Progenitor cell of endocrine pancreas (in vitro differentiated cells): ENCODE measurements around the gene MEX3C. TPM values are rescaled to one million over a fixed set of nuclear protein-coding genes. Genes with fewer than 3 reads are reported as not detected.
A peak's percentile ranks its signal among the peaks of the same experiment; 100 is the strongest.

Source experiments
- DNase-seq: peaks from one replicate; pipeline ENCODE4 v3.0.0; 2021; ENCODE audit warnings: low spot score; ENCODE audit not compliant: unreplicated experiment
- H3K27ac Mint-ChIP-seq: 2 replicates; pipeline ENCODE4 v1.8.0; 2021; ENCODE audit warnings: mild to moderate bottlenecking, moderate library complexity, mixed read lengths
- H3K27me3 Mint-ChIP-seq: 2 replicates; pipeline ENCODE4 v1.8.0; 2021; ENCODE audit warnings: mixed read lengths
- H3K36me3 Mint-ChIP-seq: 2 replicates; pipeline ENCODE4 v1.8.0; 2022; ENCODE audit warnings: mixed read lengths; ENCODE audit not compliant: insufficient read depth
- H3K4me1 Mint-ChIP-seq: 2 replicates; pipeline ENCODE4 v1.8.0; 2021; ENCODE audit warnings: low read depth, mixed read lengths
- H3K4me3 Mint-ChIP-seq: 2 replicates; pipeline ENCODE4 v1.8.0; 2021; ENCODE audit warnings: low read depth, mild to moderate bottlenecking, moderate library complexity, mixed read lengths
- H3K9me3 Mint-ChIP-seq: 2 replicates; pipeline ENCODE4 v1.8.0; 2021; ENCODE audit warnings: low read depth, mixed read lengths
- total RNA-seq: library from RNA; stranded (reverse); gene quantifications from 2 replicates; pipeline ENCODE4 v1.2.1, GENCODE V29; 2021
- TF ChIP-seq, protein P1 (sequence below): fragments of 200-600 bp; sonication (generic); IDR thresholded peaks from one replicate; pipeline ENCODE4 v1.5.0; 2021; ENCODE audit warnings: antibody characterized with exemption, mild to moderate bottlenecking; ENCODE audit not compliant: unreplicated experiment

Gene MEX3C
- total RNA-seq, 1 donor from 2014 or later = 86.2 TPM

DNA sequence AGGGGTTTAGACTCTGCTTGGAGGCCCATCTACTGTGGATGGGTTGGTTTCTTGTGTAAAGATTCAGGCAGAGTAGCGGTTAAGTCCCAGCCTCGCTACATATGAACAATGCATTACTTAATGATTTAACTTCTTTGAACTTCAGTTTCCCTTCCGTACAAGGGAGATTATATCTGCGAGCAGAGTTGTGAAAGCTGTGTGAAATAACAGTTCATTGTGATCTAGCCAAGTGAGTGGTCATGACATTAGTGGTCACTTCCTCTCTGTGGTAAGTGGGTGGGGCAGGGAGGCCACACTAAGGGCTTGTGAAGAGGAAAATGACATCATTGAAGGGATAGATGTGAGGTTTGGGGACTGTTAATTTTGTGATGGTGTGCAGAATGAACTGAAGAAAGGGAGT, 14.1 kb upstream of the MEX3C start:
- TF ChIP-seq, protein P1, sequence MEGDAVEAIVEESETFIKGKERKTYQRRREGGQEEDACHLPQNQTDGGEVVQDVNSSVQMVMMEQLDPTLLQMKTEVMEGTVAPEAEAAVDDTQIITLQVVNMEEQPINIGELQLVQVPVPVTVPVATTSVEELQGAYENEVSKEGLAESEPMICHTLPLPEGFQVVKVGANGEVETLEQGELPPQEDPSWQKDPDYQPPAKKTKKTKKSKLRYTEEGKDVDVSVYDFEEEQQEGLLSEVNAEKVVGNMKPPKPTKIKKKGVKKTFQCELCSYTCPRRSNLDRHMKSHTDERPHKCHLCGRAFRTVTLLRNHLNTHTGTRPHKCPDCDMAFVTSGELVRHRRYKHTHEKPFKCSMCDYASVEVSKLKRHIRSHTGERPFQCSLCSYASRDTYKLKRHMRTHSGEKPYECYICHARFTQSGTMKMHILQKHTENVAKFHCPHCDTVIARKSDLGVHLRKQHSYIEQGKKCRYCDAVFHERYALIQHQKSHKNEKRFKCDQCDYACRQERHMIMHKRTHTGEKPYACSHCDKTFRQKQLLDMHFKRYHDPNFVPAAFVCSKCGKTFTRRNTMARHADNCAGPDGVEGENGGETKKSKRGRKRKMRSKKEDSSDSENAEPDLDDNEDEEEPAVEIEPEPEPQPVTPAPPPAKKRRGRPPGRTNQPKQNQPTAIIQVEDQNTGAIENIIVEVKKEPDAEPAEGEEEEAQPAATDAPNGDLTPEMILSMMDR = no peak
- no peaks in the 10 kb centered on the region for H3K9me3 Mint-ChIP-seq
- H3K27me3 Mint-ChIP-seq = peaks cover 7% of the 10 kb centered on the region
- no peak for DNase-seq
- H3K4me3 Mint-ChIP-seq = no peak overlapping the region
- no peak overlapping the region for H3K27ac Mint-ChIP-seq
- H3K36me3 Mint-ChIP-seq = no peaks in the 10 kb centered on the region
- no peaks in the 10 kb centered on the region for H3K4me1 Mint-ChIP-seq

DNA sequence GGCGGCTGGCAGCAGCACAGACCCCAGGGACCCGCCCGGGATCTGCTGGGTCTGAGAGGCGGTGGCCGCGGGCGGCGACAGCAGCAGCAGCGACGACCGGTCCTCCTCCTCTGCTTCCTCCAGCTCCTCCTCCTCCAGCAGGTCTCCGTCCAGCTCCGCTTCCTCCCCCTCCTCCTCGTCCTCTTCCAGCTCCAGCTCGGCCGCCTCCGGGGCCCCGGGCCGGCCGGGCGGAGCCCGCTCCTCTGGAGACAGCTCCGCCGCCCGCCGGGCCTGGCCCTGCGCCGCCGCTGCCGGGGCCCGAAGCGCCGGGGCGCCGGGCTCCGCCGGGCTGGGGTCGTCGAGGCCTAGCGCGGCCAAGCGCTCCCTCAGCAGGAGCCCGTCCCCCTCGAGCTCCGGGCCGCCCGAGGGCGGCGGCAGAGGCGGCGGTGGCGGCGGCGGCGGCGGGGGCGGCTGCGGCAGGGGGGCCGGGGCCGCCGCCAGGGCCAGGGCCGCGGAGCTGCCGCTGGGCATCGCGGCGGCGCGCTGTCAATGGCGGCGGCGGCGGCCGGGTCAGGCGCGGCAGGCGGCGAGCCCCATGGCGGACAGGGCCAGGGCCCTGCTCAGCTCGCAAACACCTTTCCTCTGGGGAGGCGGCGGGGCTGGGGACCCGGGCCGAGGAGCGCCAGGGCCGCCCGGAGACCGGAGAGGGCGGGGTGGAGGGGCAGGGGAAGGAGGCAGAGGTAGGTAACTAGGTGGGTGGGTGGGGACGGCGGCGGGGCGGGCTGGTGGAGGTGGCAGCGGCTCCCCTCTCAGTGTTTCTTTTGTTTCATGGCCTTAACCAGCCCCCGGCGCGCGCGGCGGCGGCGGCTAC, 445 bp downstream of the MEX3C start:
- Mint-ChIP-seq H3K36me3 (peaks cover 3% of the 10 kb centered on the region), H3K27ac (peak overlapping the region; percentile 99), H3K27me3 (no peaks in the 10 kb centered on the region), H3K9me3 (no peaks in the 10 kb centered on the region), H3K4me1 (peaks cover 26% of the 10 kb centered on the region), H3K4me3 (peak overlapping the region; percentile 99)
- peak; percentile 29 for DNase-seq
- TF ChIP-seq, protein P1 = no peak

DNA sequence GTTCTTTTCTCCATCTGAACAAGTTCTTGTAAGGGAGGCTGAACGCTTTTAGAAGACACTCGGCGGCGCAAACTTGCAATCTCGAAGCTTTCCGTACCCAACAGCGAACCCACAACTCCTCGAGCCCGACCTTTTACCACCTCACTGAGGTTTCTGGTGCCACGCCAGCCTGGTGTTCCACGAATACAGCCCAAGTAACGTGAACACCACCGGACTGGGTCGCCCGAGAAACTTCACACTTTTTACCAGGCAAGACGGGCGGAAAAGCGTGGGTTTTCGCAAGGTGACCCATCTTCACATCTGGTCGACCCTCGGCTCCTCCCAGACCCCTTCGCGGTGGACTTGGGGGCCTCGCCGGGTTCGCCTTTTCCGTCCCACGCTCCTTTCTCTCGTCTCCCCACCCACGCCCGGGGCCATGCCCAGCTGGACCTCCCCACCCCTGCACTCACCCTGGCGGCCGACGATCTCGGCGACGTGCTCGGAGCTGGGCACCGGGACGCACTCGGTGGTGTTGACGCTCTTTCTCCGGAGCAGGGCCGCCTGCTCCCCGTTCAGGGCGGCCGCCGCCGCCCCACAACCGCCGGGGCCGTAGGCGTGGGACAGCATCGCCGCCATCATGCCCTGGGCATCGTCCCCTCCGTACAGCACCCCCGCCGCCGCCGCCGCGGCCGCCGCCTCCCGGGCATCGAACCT, 1.2 kb downstream of the MEX3C start:
- no peaks in the 10 kb centered on the region for H3K27me3 Mint-ChIP-seq
- no peak for DNase-seq
- H3K36me3 Mint-ChIP-seq = peaks cover 3% of the 10 kb centered on the region
- H3K4me3 Mint-ChIP-seq = peak overlapping the region; percentile 99
- TF ChIP-seq, protein P1 = no peak
- peak overlapping the region; percentile 99 for H3K27ac Mint-ChIP-seq
- no peaks in the 10 kb centered on the region for H3K9me3 Mint-ChIP-seq
- H3K4me1 Mint-ChIP-seq = peaks cover 29% of the 10 kb centered on the region

DNA sequence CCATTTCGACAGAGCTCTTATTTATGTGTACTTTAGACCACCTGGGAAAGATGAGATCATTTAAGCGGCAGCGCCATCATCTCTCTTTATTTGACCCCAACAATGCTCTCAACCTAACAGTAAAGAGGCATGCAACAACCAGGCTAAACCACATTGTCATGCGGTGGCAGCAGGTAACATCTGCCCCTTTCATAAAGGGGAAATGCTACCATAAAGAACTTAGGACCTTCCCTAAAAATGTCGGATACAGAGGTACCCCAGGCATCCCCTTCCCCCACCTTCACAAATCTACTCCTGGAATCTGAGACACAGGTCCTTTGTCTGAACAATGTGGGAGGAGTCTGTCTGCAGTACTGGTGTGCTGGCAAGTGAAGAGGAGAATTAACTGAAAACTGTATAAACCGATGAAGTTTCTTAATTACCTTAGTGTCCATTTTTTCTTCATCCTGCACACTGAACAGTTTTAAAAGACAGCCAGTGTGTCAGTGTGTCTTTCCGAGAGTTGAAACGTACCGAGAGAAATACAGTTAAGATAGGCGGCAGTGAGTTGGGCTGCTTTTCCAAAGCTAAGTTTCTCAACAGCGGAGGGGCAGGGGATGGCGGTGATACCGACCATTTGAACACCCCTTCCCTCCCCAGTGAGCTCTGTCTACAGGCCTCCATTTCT, 1.9 kb downstream of the MEX3C start:
- Mint-ChIP-seq H3K4me1 (peaks cover 34% of the 10 kb centered on the region), H3K27ac (peak overlapping the region; percentile 99), H3K27me3 (no peaks in the 10 kb centered on the region), H3K9me3 (no peaks in the 10 kb centered on the region), H3K4me3 (peak overlapping the region; percentile 99), H3K36me3 (peaks cover 3% of the 10 kb centered on the region)
- DNase-seq = no peak
- TF ChIP-seq, protein P1 = no peak

DNA sequence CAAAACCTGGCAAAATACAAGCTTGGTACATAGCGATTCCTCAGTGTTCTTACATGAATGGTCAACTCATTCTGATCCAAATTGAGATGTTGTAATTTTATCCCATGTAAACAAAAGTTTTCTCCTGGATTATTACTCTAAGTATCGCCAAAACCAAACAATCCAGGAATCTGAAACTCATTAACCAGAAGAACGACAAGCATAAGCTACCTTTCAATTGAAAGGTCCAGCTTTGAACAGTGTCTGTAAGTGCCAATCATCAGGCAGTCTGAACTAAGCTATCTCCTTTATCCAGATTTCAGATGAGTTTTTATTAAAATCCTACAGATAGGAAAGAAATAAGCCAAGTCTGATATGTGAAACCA, 2.4 kb downstream of the MEX3C start:
- Mint-ChIP-seq H3K9me3 (no peaks in the 10 kb centered on the region), H3K4me3 (peak overlapping the region; percentile 99), H3K4me1 (peaks cover 38% of the 10 kb centered on the region), H3K27me3 (no peaks in the 10 kb centered on the region), H3K36me3 (peaks cover 3% of the 10 kb centered on the region), H3K27ac (peak overlapping the region; percentile 99)
- DNase-seq = no peak
- TF ChIP-seq, protein P1 = no peak
